NCI-H2171 treated with DMSO at 0.1 percent for 48 hours (cell line): ENCODE results near the gene GREB1.

ENCODE experiments used
- DNase-seq: peaks from one replicate; lab custom pipeline; 2025; lab: John Stamatoyannopoulos, UW

The GREB1 gene

GRCh38 chr2:11681722-11682589, 148.1 kb downstream of the GREB1 start:
- peak; percentile 17 for DNase-seq

GRCh38 chr2:11682590-11682915, 148.7 kb downstream of the GREB1 start:
- no peak for DNase-seq

GRCh38 chr2:11683476-11683875, 149.6 kb downstream of the GREB1 start:
- no peak for DNase-seq

- no peak for DNase-seq
Observed at GRCh38 chr2:11683966-11684365, 150.1 kb downstream of the GREB1 start.

GRCh38 chr2:11684894-11685460, 151.1 kb downstream of the GREB1 start:
- DNase-seq = no peak

GRCh38 chr2:11685906-11686470, 152.1 kb downstream of the GREB1 start:
- DNase-seq = no peak

GRCh38 chr2:11687736-11688135, 153.9 kb downstream of the GREB1 start:
- no peak for DNase-seq

- DNase-seq = no peak
Observed at GRCh38 chr2:11688222-11689069, 154.6 kb downstream of the GREB1 start.

GRCh38 chr2:11691076-11691660, 157.3 kb downstream of the GREB1 start:
- DNase-seq = no peak
